H9 (cell line): ENCODE measurements around the gene LSMEM2. TPM values are rescaled to one million over a fixed set of nuclear protein-coding genes. Genes with fewer than 3 reads are reported as not detected.

ENCODE experiments used
- DNase-seq: peaks from one replicate; pipeline ENCODE4 v3.0.0-alpha.2; 2017
- H2AFZ ChIP-seq: one replicate; pipeline ENCODE4 v1.6.1; 2013; ENCODE audit warnings: mild to moderate bottlenecking, low read length, control low read depth, moderate library complexity
- H2AK5ac ChIP-seq: 2 replicates; pipeline ENCODE4 v1.6.1; 2013; ENCODE audit warnings: low read length, control low read depth, mixed read lengths; ENCODE audit not compliant: insufficient read length
- H2BK120ac ChIP-seq: one replicate; pipeline ENCODE4 v1.6.1; 2013; ENCODE audit warnings: low read depth, mild to moderate bottlenecking, low read length, control low read depth, inconsistent platforms; ENCODE audit not compliant: poor library complexity, severe bottlenecking
- H2BK12ac ChIP-seq: 2 replicates; pipeline ENCODE4 v1.6.1; 2013; ENCODE audit warnings: low read length, control low read depth, mixed read lengths, low read depth; ENCODE audit not compliant: insufficient read length
- H2BK15ac ChIP-seq: 2 replicates; pipeline ENCODE4 v1.6.1; 2013; ENCODE audit warnings: low read depth, low read length, control low read depth
- H2BK20ac ChIP-seq: one replicate; pipeline ENCODE4 v1.6.1; 2013; ENCODE audit warnings: low read depth, mild to moderate bottlenecking, low read length, control low read depth, inconsistent platforms; ENCODE audit not compliant: poor library complexity, severe bottlenecking
- H2BK5ac ChIP-seq: 2 replicates; pipeline ENCODE4 v1.6.1; 2013; ENCODE audit warnings: low read length, control low read depth, mixed read lengths; ENCODE audit not compliant: insufficient read length
- H3K14ac ChIP-seq: 2 replicates; pipeline ENCODE4 v1.6.1; 2013; ENCODE audit warnings: low read length, control low read depth; ENCODE audit not compliant: insufficient read depth
- H3K18ac ChIP-seq: 2 replicates; pipeline ENCODE4 v1.6.1; 2013; ENCODE audit warnings: low read depth, mild to moderate bottlenecking, mixed read lengths, low read length, control low read depth; ENCODE audit not compliant: insufficient read length
- H3K23ac ChIP-seq: 2 replicates; pipeline ENCODE4 v1.6.1; 2013; ENCODE audit warnings: low read length, control low read depth, mixed read lengths, low read depth; ENCODE audit not compliant: insufficient read length
- H3K23me2 ChIP-seq: 2 replicates; pipeline ENCODE4 v1.6.1; 2013; ENCODE audit warnings: low read depth, mild to moderate bottlenecking, mixed read lengths, low read length, control low read depth; ENCODE audit not compliant: insufficient read length, poor library complexity, severe bottlenecking
- H3K27ac ChIP-seq: 2 replicates; pipeline ENCODE4 v1.5.1; 2013; ENCODE audit warnings: low read length, control low read depth, mixed read lengths, low read depth; ENCODE audit not compliant: insufficient read length
- H3K27me3 ChIP-seq: 2 replicates; pipeline ENCODE4 v1.6.1; 2013; ENCODE audit warnings: low read length, control low read depth, inconsistent platforms; ENCODE audit not compliant: insufficient read depth
- H3K4ac ChIP-seq: 2 replicates; pipeline ENCODE4 v1.6.1; 2013; ENCODE audit warnings: low read depth, mild to moderate bottlenecking, control low read depth, inconsistent platforms, low read length, moderate library complexity
- H3K4me1 ChIP-seq: 2 replicates; pipeline ENCODE4 v1.6.1; 2013; ENCODE audit warnings: low read length, control low read depth, inconsistent platforms; ENCODE audit not compliant: insufficient read depth
- H3K4me2 ChIP-seq: 2 replicates; pipeline ENCODE4 v1.6.1; 2013; ENCODE audit warnings: low read length, control low read depth, mixed read lengths; ENCODE audit not compliant: insufficient read length, insufficient read depth
- H3K56ac ChIP-seq: 2 replicates; pipeline ENCODE4 v1.6.1; 2013; ENCODE audit warnings: low read depth, mild to moderate bottlenecking, mixed read lengths, low read length, control low read depth; ENCODE audit not compliant: insufficient read length
- H3K79me1 ChIP-seq: 2 replicates; pipeline ENCODE4 v1.6.1; 2013; ENCODE audit warnings: low read depth, mild to moderate bottlenecking, moderate library complexity, low read length, control low read depth, inconsistent platforms; ENCODE audit not compliant: insufficient read depth, poor library complexity, severe bottlenecking
- H3K79me2 ChIP-seq: 2 replicates; pipeline ENCODE4 v1.6.1; 2013; ENCODE audit warnings: low read length, control low read depth, inconsistent platforms; ENCODE audit not compliant: insufficient read depth
- H3K9ac ChIP-seq: 2 replicates; pipeline ENCODE4 v1.6.1; 2013; ENCODE audit warnings: low read length, control low read depth, mixed read lengths; ENCODE audit not compliant: insufficient read length; ENCODE audit errors: extremely low read depth
- H3K9me3 ChIP-seq: one replicate; pipeline ENCODE4 v1.6.1; 2013; ENCODE audit warnings: low read depth, low read length, inconsistent platforms; ENCODE audit not compliant: control insufficient read depth
- H3T11ph ChIP-seq: one replicate; pipeline ENCODE4 v1.6.1; 2013; ENCODE audit warnings: mild to moderate bottlenecking, low read length, control low read depth, inconsistent platforms
- H4K20me1 ChIP-seq: one replicate; pipeline ENCODE4 v1.6.1; 2013; ENCODE audit not compliant: control insufficient read depth, insufficient read length, insufficient read depth
- H4K5ac ChIP-seq: 2 replicates; pipeline ENCODE4 v1.6.1; 2013; ENCODE audit warnings: low read depth, mild to moderate bottlenecking, mixed read lengths, low read length, control low read depth; ENCODE audit not compliant: insufficient read length
- H4K8ac ChIP-seq: replicated peaks from 2 replicates; pipeline ENCODE4 v1.6.1; 2013; ENCODE audit warnings: low read length, control low read depth, mixed read lengths, low read depth; ENCODE audit not compliant: insufficient read length
- H4K91ac ChIP-seq: 2 replicates; pipeline ENCODE4 v1.6.1; 2013; ENCODE audit warnings: low read depth, mild to moderate bottlenecking, moderate library complexity, mixed read lengths, low read length, control low read depth; ENCODE audit not compliant: insufficient read length
- H3K27ac Mint-ChIP-seq, 3 experiments: 2 replicates in 2 of 3; 3 replicates in 1 of 3; pipeline ENCODE4 v1.8.0; 2020 to 2021; ENCODE audit warnings: mixed read lengths in 3 of 3, mild to moderate bottlenecking in 1 of 3, moderate library complexity in 1 of 3
- H3K27me3 Mint-ChIP-seq: 2 replicates; pipeline ENCODE4 v1.8.0; 2021; ENCODE audit warnings: low read depth, mild to moderate bottlenecking, moderate library complexity, mixed read lengths
- H3K36me3 Mint-ChIP-seq, 3 experiments: 2 replicates in 2 of 3; 3 replicates in 1 of 3; pipeline ENCODE4 v1.8.0; 2020 to 2021; ENCODE audit warnings: low read depth in 3 of 3, mixed read lengths in 3 of 3; ENCODE audit not compliant: insufficient read depth in 1 of 3
- H3K4me1 Mint-ChIP-seq, 2 experiments: 2 replicates each; pipeline ENCODE4 v1.8.0; 2020; ENCODE audit warnings: mixed read lengths in 2 of 2
- H3K4me3 Mint-ChIP-seq, 2 experiments: 2 replicates in 1 of 2; 3 replicates in 1 of 2; pipeline ENCODE4 v1.8.0; 2020 to 2021; ENCODE audit warnings: mild to moderate bottlenecking in 2 of 2, mixed read lengths in 2 of 2, moderate library complexity in 1 of 2
- H3K9me3 Mint-ChIP-seq, 2 experiments: 2 replicates in 1 of 2; 3 replicates in 1 of 2; pipeline ENCODE4 v1.8.0; 2020; ENCODE audit warnings: mild to moderate bottlenecking in 2 of 2, mixed read lengths in 2 of 2, moderate library complexity in 1 of 2
- CTCF ChIP-seq: fragments of 200-600 bp; sonication (generic); conservative IDR thresholded peaks from 3 replicates; pipeline ENCODE4 v1.8.0; 2021; ENCODE audit warnings: antibody characterized with exemption, mild to moderate bottlenecking
- WGBS: extraction: QIAGEN DNeasy Blood & Tissue Kit; methylation state at CpG from one replicate; pipeline ENCODE4 v1.1.7; 2013; ENCODE audit warnings: missing lambda C conversion rate, low lambda C conversion rate, mixed read lengths; ENCODE audit not compliant: insufficient read length; ENCODE audit errors: extremely low coverage; 5-methylcytosine and 5-hydroxymethylcytosine counted together
- total RNA-seq: library from RNA; stranded (reverse); gene quantifications from 2 replicates; pipeline ENCODE4 v1.2.1, GENCODE V29; 2021

Gene LSMEM2
- total RNA-seq, 1 experiment from 2014 or later, result 0.50 TPM

DNA sequence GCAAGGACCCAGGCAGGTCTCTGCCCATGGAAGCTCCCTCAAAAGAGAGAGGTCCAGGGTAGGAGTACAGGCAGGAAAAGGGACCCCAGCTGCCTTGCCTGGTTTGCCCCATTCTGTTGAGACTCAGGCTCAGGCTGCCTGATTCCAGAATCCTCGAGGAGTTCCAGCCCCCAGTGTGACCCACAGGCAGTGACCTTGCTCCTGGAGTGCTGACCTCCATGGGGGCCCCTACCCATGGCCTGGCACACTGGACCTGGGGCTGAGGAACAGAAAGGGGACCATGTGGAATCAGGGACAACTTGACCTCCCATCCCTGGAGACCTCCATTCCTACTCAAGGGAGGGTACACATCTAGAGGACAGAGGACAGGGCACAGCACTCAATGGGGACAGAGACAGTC is 13.3 kb upstream of the LSMEM2 start:
- H3K4me2 ChIP-seq, result no peak overlapping the region
- H3K18ac ChIP-seq, result peak overlapping the region; percentile 51
- H3T11ph ChIP-seq, result no peak overlapping the region
- Mint-ChIP-seq H3K4me1 (peaks cover 48 to 70% of the 10 kb centered on the region in 2 experiments), H3K9me3 (no peaks in the 10 kb centered on the region), H3K4me3 (peak overlapping the region in 1 of 2 experiments; percentile 31; a peak in 1 of 5 replicates), H3K27me3 (peaks cover 3% of the 10 kb centered on the region; the same call in 1 of the 2 replicates), H3K27ac (peak overlapping the region in 2 of 3 experiments; percentile 77 to 87; a peak in 2 of 7 replicates), H3K36me3 (no peaks in the 10 kb centered on the region)
- H2AFZ ChIP-seq, result no peak overlapping the region
- no peak overlapping the region for H4K8ac ChIP-seq
- peak overlapping the region; percentile 55; the same call in 1 of the 2 replicates for H3K14ac ChIP-seq
- H3K23ac ChIP-seq, result no peak overlapping the region
- peak overlapping the region; percentile 55 for H2BK12ac ChIP-seq
- no peak overlapping the region for H2AK5ac ChIP-seq
- no peaks in the 10 kb centered on the region for H3K79me1 ChIP-seq
- H3K9me3 ChIP-seq, result no peaks in the 10 kb centered on the region
- no peaks in the 10 kb centered on the region for H3K27me3 ChIP-seq
- no peak overlapping the region for H2BK20ac ChIP-seq
- H3K56ac ChIP-seq, result no peak overlapping the region
- no peaks in the 10 kb centered on the region for H3K23me2 ChIP-seq
- WGBS, result no CpG with 5 or more reads among the region's 1 CpG
- H3K4me1 ChIP-seq, result peaks cover 5% of the 10 kb centered on the region; the same call in 1 of the 2 replicates
- peak overlapping the region; percentile 36 for H4K91ac ChIP-seq
- H2BK15ac ChIP-seq, result no peak overlapping the region
- no peak for TF ChIP-seq CTCF
- H3K4ac ChIP-seq, result no peak overlapping the region; the same call in 1 of the 2 replicates
- H3K27ac ChIP-seq, result no peak overlapping the region
- DNase-seq, result no peak
- no peaks in the 10 kb centered on the region for H4K20me1 ChIP-seq
- no peak overlapping the region for H3K9ac ChIP-seq
- H3K79me2 ChIP-seq, result no peaks in the 10 kb centered on the region
- H4K5ac ChIP-seq, result no peak overlapping the region
- no peak overlapping the region for H2BK5ac ChIP-seq
- no peak overlapping the region for H2BK120ac ChIP-seq
